Head of caudate nucleus (tissue), 42 donors: Measurements from ENCODE around the gene GLMN.
A peak's percentile ranks its signal among the peaks of the same experiment; 100 is the strongest.

Source experiments
- DNase-seq, 42 donors: peaks; one replicate each; pipeline versions ENCODE4 v3.0.0 to v3.0.0-alpha.2; 2020 to 2021; ENCODE audit warnings: mixed read lengths in 7 of 42
- intact Hi-C: fragments of 100-400 bp; cut with DNase I; formaldehyde crosslinking; loops from one replicate; pipeline ENCODE4 v1.15.0; 2022

Gene GLMN

GRCh38 chr1:92298573-92299476 lies at the start of gene GLMN, which contains the start of gene RPAP2:
GLMN (minus strand) TSS chr1:92298987; CDS start chr1:92297999, 988 bp downstream.
RPAP2 (plus strand) TSS chr1:92299059; CDS start chr1:92299074, 15 bp downstream.
- intact Hi-C loops: no loop called here
- peak; percentile 30 to 90 (median 81) for DNase-seq

- DNase-seq: no peak
- intact Hi-C loops: no loop called here
Observed at GRCh38 chr1:92346866-92347640, 48.3 kb upstream of the GLMN start.

GRCh38 chr1:92343061-92343460 lies 44.3 kb upstream of the GLMN start:
- intact Hi-C loops: no loop called here
- no peak for DNase-seq

- no peak for DNase-seq
- intact Hi-C loops: no loop called here
Observed at GRCh38 chr1:92342401-92342800, 43.6 kb upstream of the GLMN start.

- DNase-seq: no peak
- intact Hi-C loops: no loop called here
Observed at GRCh38 chr1:92340154-92340553, 41.4 kb upstream of the GLMN start.

- no peak for DNase-seq
- intact Hi-C loops: no loop called here
Observed at GRCh38 chr1:92333668-92334067, 34.9 kb upstream of the GLMN start.

GRCh38 chr1:92329347-92330129 lies 30.8 kb upstream of the GLMN start:
- DNase-seq: no peak
- intact Hi-C loops: no loop called here

- intact Hi-C loops: no loop called here
- DNase-seq: no peak
Observed at GRCh38 chr1:92327794-92328193, 29.0 kb upstream of the GLMN start.

- intact Hi-C loops: no loop called here
- DNase-seq: no peak
Observed at GRCh38 chr1:92326681-92327080, 27.9 kb upstream of the GLMN start.

- intact Hi-C loops: no loop called here
Observed at GRCh38 chr1:92324784-92325183, 26.0 kb upstream of the GLMN start.

GRCh38 chr1:92323473-92324453 lies 25.0 kb upstream of the GLMN start:
- no peak for DNase-seq
- intact Hi-C loops: no loop called here

More at GRCh38 chr1:92324784-92325183, 26.0 kb upstream of the GLMN start:
- no peak for DNase-seq

- DNase-seq: no peak
- intact Hi-C loops: no loop called here
Observed at GRCh38 chr1:92317836-92318493, 19.2 kb upstream of the GLMN start.

- no peak for DNase-seq
- intact Hi-C loops: no loop called here
Observed at GRCh38 chr1:92315766-92316599, 17.2 kb upstream of the GLMN start.

GRCh38 chr1:92314024-92314423 lies 15.2 kb upstream of the GLMN start:
- intact Hi-C loops: no loop called here

GRCh38 chr1:92310185-92310597 lies 11.4 kb upstream of the GLMN start:
- intact Hi-C loops: no loop called here
- DNase-seq: no peak

More at GRCh38 chr1:92314024-92314423, 15.2 kb upstream of the GLMN start:
- DNase-seq: no peak

- intact Hi-C loops: no loop called here
- no peak for DNase-seq
Observed at GRCh38 chr1:92307980-92308379, 9.2 kb upstream of the GLMN start.

GRCh38 chr1:92306020-92306419 lies 7.2 kb upstream of the GLMN start:
- intact Hi-C loops: no loop called here

More at GRCh38 chr1:92306020-92306419, 7.2 kb upstream of the GLMN start:
- DNase-seq: no peak
